HG02981 (cell line): ENCODE results near the gene BMPER.

ENCODE experiments used
- ATAC-seq: cut with Tn5 transposase; IDR thresholded peaks from one replicate; pipeline ENCODE4 v1.9.1; 2021; ENCODE audit warnings: mild to moderate bottlenecking, moderate library complexity; ENCODE audit not compliant: unreplicated experiment

BMPER gene

DNA sequence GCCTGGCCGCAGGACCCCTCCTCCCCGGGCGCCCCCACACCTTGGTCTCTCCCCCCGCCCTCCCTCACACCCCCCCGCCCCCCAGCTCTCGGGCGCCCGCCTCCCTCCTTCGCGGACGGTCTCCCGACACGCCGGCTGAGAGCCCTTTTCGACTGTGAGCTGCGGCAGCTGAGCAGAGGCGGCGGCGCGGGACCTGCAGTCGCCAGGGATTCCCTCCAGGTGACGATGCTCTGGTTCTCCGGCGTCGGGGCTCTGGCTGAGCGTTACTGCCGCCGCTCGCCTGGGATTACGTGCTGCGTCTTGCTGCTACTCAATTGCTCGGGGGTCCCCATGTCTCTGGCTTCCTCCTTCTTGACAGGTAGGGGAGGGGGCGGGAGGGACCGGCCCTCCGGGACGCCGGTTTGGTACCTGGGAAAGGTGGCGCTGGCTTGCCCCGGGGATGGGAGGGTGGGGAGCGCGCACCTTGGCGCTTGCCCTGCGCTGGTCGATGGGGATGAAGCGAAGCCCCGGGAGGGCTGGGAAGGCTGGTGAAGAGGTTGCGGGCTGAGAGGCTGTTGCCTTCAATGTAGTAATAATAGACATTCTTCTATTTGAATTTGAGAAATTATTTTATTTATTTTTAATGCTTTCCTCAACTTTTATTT, at the start of gene BMPER:
Gene BMPER (plus strand): TSS at position 151 of the 644 bp plus-strand sequence. CDS start 75 bp downstream, at position 226.
- ATAC-seq = no peak

DNA sequence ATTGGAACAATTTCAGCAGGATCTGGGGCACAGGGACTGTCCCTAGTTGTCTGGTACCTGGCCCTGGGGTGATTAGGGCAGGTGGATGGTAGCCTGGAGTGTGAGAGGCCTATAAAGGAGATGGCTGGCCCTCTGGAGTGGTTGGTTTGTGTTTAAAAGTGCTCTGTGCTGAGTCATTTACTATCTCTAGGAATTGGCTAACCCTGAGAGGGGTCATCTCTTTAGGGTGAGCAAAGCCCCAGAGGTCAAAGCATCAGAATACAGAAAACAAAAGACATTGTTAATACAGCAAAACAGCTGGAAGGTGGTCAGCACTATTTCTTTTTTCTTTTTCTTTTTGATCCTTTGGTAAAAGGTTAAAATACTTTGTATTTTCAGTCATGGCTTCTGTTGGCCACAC, 43.4 kb upstream of the BMPER start:
- ATAC-seq = no peak

DNA sequence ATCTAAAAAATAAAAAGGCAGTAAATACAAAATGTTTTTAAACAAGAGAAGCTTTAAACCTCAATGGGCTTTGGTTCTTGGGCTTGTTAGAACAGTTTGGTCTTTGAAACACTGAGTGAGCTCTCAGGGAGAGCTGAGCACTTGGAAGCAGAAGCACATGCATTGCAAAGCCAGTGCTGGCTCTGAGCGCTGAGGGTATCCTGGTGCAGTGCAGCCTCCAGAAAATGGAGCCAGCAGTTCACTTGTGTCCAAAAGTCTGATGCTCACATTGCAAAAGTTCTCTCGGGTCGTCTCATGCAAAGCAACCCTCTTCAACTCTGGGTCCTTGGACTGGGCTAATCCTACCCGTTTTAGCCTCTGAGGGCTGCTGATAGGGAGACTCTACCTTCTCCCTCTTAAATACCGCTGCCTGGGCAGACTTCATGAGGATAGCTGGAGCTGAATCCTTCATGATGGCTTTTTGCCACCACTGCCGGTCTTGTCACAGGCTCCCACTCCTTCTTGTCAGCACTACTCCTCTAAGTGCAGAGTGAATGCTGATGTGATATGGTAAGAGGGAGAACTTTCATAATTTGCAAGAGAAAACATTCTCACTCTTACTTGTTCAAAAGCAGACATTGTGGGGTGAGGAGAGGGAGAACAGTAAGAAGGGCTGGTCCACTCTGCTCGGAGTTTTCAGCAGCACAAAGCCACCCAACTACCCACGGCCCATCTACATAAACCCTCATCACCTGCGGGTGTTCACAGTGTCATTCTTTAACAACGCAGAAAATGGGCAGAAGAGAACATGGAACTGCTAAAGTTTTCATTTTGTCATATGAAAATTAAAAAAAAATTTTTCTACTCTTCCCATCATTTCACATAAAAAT, 42.2 kb upstream of the BMPER start:
- no peak for ATAC-seq

DNA sequence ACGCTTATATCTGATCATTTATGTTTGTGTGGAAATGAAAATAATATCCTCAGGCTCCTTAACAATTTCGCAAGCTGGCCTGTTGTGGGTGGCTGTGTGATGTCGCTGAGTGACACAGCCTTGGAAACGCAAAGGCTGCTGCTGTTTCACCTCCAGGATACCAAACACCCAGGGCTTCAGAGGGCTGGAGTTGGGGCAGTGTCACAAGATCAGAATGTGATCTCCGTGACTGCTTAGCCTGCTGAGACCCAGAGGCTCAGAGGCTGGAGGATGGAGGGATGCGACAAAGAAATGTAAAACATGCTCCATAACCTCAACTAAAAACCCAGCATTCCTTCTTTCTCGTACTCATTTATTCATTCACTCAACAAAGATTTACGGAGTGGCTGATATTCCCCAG, 37.2 kb upstream of the BMPER start:
- ATAC-seq = no peak

DNA sequence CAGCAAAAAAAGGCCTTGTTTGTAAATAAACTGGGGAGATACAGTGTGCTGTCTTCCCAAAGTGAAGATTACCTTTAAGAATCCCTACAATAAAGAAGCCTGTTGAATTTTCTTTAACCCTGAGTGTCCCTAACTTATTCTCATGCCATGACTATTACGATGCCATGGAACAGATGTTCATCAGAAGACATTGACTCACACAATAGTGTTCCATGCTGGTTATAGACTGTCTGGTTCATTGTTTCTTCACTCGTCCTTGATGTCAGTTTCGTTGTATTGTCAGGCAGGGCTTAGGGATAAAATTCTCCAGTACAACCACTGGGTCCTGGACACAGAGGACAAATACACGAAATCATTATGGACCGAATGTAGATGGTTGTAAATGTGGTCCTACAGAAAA, 36.2 kb upstream of the BMPER start:
- ATAC-seq = no peak

DNA sequence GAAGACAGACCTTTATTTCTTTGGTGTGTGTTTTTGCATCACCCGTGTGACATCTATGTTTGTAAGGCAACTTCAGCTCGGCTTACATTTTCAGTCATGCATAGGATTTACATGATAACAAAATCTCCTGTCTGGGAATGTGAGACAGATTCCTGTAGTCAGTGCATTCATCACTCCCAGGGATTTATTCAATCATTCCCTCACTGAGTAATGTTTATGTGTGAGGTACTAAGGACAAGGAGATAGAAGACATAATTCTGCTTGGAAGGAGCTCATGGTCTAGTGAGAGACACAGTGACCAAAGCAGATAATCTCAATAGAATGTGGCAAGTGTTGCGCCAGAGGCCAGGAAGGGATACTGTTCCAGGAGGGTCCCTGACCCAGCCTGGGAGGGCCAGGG, 35.2 kb upstream of the BMPER start:
- ATAC-seq = no peak

DNA sequence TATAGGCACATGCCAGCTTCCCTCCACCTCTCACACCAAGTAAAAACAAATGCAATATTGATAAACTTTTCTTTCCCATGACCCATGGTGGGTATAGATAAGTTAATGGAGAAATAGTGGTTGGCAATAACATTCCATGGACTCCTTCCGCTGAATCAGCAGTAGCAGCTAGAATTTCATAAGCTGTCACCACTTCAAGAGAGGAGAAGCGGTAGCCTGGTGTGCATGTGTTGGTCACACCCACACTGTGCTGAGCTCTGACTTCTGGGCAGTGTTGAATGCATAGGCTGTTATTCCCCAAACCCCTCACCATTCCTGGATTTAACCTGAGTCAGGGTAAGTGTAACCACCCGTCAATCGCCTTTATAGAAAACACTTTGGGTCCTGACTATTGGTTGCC, 32.5 kb upstream of the BMPER start:
- ATAC-seq = no peak

DNA sequence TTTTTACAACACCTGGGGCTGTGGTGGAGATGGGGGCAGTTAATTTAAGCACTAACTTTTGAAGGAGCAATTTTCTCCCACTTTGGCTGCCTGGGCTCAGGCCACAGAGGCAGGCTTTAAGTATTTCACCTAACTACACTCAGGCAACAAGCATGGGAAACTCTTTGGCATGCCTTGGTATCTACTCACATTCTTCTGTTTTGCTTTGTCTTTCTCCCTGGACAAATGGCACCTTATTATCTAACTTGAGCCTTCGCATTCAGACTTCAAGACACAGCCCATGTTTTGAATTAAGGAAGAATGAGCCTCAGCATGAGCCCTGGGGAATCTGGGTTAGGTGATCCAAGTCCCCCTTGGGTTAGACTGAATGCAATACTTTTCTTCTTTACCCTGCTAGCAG, 31.8 kb upstream of the BMPER start:
- ATAC-seq = no peak

DNA sequence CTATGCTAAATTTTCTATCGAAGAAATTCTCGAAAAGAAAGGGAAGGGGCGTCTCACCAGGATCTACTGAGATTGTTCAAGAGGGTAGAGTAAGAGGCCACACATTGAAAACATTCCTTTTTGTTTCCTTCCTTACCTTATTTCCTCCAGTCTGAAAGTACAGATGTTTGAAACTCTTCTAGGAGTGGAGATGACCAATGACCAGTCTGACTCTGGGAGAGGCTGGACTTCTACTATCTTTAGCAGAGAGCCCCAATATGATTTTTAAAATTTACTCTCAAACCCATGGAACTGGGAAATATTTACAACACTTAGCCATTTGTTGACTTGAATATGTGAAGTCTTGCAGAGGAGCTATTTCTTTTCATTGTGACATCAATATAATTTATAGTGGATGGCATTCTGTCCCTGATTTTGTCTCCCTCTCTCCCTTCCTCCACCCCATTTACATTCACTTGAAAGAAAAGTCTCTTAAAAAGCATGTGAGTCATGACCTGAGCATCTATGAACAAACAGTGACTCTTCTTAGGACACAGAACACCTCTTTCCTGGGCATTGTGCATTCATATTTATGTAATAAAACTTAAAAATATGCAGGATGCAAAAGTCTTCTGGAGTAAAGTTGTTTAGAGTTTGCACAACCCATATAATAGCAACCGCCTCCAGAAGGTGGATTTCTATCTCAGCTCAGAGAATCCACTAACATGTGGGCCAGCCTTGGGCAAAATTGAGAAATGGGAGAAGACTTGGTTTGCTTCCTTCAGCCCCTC, 31.2 kb upstream of the BMPER start:
- ATAC-seq = no peak

DNA sequence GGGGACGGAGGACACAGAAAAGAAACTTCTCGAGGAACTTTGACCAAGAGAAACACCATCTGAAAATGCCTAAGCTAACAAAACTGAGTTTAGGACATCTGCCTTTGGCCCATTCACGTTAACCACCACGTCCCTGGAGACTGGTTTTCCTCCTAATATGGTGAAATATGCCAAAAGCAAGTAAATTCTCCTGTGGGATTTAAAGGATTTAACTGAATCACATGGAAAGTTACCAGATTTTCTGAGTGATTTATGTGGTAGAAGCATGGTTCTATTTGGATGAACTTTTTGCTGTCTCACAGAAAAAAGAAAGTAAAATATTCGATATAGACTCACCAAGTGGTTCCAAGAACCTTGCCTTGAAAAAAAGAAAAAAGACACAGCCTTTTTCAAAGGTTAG, 30.4 kb upstream of the BMPER start:
- no peak for ATAC-seq

DNA sequence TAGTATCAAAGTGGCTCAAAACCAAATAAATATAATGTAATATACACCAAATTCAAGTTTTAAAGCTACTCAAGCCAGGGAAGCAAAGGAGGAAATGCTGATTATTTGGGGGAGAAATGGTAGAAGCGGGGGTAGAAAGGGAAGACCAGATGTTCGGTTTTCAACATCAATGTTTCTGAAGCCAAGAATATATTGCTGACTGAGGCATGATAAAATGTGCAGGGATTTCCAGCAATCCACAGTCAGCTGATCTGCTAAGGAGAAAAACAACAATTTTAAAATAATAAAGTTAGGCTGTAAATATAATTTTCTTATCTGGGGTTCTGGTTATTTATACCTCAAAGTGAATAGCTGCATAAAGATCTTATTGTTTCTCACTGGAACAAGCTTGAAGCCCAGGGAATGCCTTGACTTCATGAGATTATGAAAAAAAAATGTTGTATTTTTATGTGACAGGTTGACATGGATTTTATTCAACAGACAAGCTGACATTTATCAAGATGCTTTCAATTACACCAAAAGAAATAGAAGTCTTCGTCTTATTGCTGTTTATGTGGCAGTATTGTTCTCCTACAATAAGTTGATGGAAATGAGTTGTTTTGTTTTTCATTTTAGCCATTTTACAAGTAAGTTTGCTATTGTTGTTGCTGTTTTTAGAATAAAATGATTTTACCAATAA, 28.6 kb upstream of the BMPER start:
- no peak for ATAC-seq

DNA sequence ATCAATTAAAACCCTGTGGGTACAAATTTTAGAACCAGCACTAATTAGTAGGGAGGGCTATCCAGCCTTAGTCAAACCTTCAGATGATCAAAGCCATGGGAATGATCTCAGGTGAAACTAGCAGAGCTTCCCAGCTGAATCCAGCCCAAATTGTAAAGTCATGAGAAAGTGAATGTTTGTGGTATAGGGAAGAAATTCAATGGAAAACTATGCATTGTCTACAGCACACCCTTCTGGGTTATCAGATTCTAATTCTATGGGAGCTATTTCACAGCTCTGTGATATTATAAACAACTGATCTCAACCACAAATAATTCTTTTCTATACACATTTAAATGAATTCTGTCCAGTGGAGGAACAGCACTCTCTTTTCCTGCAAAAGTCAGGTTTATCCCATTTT, 24.6 kb upstream of the BMPER start:
- no peak for ATAC-seq

DNA sequence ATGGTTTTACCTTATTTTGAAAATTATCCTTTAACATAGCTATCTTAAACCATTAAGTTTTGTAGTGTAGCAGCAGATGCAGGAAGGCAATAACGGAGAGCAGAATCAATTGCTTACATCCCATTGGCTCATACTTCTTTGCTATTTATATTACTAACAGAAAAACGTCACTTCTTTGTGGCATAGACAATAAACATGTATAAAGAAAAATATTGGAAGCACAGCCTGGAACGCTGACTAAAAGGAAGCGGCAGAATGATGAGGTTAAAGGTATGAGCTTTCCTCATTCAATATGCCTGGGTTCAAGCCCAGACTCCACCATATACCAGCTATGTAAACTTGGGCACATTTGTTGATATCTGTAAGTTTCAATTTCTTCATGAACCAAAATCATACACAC, 24.0 kb upstream of the BMPER start:
- no peak for ATAC-seq

DNA sequence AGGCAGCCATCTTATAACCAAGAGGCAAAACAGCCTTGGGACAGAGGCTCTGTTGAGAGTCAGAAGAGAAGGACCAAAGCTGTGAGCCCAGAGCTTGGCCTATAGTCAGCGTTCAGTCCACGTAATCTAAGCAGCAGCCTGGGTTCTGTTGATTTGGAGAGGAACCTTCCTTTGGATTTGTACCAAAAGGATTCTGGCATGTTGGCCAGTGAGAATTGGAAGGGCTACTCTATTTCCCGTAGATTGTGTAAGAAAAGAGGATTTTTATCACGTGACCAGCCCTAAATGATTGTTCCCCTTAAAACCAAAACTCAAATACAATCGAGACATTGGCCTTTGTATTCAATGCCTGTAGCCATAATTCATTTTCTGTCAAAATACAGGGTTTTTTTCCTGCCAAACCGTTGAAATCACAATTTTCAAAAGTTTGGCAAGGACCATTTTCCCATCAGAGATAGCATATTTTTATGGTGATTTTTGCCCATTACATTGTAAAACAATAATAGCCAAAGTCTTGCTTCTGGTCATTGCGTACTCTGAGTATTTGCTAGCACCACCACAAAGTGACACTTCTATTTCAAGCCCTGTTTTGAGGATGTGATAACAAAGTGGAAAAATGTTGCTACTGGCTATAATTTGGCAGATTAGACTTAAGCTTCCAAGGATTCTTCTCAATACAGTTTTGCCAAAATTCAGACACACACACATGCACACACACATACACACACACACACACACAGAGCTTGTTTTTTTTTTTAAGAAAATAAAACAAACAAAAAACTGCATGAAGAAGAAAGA, 23.1 kb upstream of the BMPER start:
- no peak for ATAC-seq

DNA sequence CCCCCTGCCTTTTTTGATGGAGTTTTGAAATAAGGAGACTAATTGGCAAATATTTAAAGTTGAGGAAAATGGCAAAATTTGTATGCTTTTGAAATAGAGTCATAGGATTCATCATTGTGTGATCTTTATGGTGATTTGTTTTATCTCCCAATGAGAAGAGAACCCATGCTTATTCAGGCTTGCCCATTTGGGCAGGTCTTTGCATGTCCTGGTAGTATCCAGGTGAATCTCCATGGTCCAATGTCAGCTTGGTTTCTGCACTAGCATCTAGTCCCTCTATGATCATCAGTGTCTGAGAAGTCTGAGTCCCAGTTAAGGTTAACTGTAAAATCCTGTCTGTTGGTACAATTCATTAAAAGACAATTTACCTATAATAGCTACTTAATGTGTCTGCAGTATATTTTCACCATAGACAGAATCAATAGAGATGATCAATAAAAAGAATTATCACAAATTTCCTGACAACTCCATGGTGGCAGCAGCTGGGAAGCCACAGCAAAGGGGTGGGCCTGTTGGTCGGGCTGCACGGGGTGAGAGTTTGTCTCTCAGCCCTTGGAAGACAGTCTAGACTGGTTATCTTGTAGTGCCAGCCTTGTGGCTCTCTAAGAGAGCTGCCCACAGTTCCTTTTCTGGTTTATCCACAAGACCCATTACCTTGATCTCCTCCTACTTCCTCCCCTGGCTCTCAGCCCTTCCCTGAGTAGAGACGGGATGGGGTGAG, 22.2 kb upstream of the BMPER start:
- ATAC-seq = no peak

DNA sequence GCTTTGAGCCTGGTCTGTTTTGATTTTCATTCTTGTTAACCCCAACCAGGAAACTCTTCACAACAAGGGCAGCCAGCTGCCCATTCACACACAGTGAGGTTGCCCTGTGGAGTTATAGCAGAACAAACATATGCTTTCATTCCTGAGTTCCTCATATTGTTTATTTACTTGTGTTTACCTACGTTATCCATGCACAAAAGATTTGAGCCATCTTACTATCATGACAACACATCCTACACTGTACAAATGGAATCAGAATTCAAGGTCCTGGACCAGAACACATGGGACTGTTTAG, 21.7 kb upstream of the BMPER start:
- ATAC-seq = no peak

DNA sequence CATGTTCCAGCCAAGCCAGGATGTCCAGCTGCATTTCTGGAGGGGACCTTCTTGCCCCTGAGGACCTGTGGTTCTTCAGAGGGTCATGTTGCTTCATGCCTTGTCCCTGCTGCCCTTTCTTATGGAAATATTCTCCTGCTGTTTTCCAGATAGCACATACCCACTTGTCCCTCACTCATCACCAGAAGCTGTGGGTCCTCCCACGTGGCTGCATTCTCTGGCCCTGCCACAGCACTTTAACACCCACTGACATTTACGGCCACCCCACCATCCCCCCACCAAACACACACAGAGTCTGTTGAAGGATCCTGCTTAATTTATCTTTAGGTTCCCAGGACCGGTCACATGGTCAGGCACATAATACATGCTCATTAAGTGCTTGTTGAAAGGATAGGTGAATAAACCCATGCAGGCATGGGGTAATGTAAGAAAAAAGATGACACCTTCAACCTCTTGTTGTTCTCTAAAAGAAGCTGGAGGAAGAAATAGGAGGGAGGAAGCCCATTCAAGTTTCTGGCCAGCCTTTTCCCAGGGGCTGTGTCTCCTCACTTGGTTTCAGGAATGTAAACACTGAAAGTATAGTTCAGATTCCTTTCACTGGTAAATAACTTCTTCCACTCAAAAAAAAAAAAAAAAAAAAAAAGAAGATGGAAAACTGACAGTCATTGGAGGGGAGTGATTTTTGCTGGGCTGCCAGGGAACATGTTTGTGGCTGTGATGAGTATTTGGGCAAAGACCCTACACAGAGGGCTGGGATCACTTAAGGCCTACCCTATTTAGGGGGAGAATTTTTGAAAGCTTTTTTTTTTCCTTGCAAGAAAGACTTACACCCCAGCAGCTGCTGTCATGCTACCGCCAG, 19.8 kb upstream of the BMPER start:
- no peak for ATAC-seq

DNA sequence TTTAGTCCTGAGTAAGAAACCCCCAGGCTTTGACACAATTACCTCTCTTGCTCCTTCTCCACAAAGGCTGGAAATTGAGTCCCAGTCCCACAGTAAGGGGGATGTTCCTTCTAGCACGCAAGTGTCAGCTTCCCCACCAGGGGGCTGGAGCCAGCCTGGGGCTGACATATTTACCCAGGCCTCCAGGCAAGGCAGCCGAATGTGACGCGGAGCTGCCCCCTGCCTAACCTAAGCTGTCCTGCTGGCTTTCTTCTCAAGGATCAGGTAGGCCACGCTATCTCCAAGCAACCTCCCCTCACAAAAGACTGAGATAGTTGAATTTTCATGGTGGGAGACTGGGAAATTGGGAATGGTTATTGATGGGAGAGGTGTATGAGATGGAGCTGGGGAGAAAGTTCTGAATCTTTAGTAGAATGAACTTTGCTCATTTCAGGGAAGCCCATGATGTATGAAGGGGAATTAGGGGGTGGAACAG, 19.2 kb upstream of the BMPER start:
- ATAC-seq = no peak
